Activated T-cell treated with anti-CD3 and anti-CD28 coated beads, Interleukin-2, amount 50 U/mL, for 72 hours (primary cell): ENCODE measurements around the gene DYNC1I2. TPM values are rescaled to one million over a fixed set of nuclear protein-coding genes. Genes with fewer than 3 reads are reported as not detected.
"Not testable (repeated sequence)": the region's sequence is repeated elsewhere in the genome, so short reads cannot be mapped to it uniquely, and the experiment has no call there.

Experiments
- ATAC-seq, 2 donors: fragments of 150-1000 bp; cut with Tn5 transposase; replicated peaks in 1 of 2; 2 replicates each; pipeline ENCODE4 v1.10.0; 2021; ENCODE audit warnings: moderate library complexity in 2 of 2, mild to moderate bottlenecking in 1 of 2
- DNase-seq, 2 donors: peaks; one replicate each; pipeline ENCODE4 v3.0.0; 2021 to 2022; ENCODE audit warnings: mixed read lengths in 1 of 2
- H3K27ac Mint-ChIP-seq: one replicate; pipeline ENCODE4 v1.8.0; 2022; ENCODE audit warnings: mild to moderate bottlenecking, moderate library complexity, mixed read lengths
- H3K27me3 Mint-ChIP-seq: one replicate; pipeline ENCODE4 v1.8.0; 2022; ENCODE audit warnings: low read depth, mixed read lengths
- H3K36me3 Mint-ChIP-seq, 2 donors: one replicate each; pipeline ENCODE4 v1.8.0; 2022; ENCODE audit warnings: mixed read lengths in 2 of 2, mild to moderate bottlenecking in 1 of 2; ENCODE audit not compliant: insufficient read depth in 2 of 2
- H3K4me1 Mint-ChIP-seq: one replicate; pipeline ENCODE4 v1.8.0; 2022; ENCODE audit warnings: low read depth, mixed read lengths
- H3K4me3 Mint-ChIP-seq, 2 donors: one replicate each; pipeline ENCODE4 v1.8.0; 2022; ENCODE audit warnings: mild to moderate bottlenecking in 2 of 2, mixed read lengths in 2 of 2, moderate library complexity in 2 of 2
- H3K9me3 Mint-ChIP-seq, 2 donors: one replicate each; pipeline ENCODE4 v1.8.0; 2022; ENCODE audit warnings: mixed read lengths in 2 of 2
- total RNA-seq, 2 donors: library from RNA; stranded (reverse); gene quantifications; one replicate each; pipeline ENCODE4 v1.2.3, GENCODE V29; 2022

The DYNC1I2 gene
- total RNA-seq, 2 donors from 2014 or later: 37.6 to 39.5 TPM

DNA sequence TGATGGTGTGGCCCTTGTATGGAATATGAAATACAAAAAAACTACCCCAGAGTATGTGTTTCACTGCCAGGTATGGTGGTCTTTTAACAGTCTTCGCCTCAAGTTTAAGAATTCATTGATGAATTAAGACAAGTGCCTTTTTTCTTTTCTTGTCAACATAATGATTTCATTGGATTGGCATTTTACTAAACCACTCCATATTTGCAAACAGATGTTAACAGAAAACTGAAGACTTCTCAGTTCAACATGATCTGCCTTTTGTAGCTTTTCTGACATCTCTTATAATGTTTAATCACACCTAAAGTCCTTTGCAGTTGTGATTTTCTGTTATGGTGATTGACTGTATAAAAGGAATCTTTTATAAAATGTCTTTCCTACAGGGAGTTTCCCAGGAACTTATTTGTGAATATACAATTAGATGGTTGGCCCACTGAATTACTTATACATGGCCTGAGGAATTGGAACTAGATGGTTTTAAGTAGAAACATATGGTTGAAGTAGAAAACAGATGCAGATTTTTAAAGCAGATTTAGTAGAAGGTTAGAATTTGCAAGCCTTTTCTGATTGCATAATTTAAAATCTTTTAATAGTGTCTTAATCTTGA lies 39.7 kb downstream of the DYNC1I2 start:
- no peaks in the 10 kb centered on the region for H3K27me3 Mint-ChIP-seq
- DNase-seq (no peak), ATAC-seq (no peak)
- H3K9me3 Mint-ChIP-seq: no peaks in the 10 kb centered on the region
- no peak overlapping the region for H3K4me3 Mint-ChIP-seq
- H3K4me1 Mint-ChIP-seq: no peaks in the 10 kb centered on the region
- H3K36me3 Mint-ChIP-seq: peaks cover 3 to 17% of the 10 kb centered on the region in 2 donors
- H3K27ac Mint-ChIP-seq: no peak overlapping the region

DNA sequence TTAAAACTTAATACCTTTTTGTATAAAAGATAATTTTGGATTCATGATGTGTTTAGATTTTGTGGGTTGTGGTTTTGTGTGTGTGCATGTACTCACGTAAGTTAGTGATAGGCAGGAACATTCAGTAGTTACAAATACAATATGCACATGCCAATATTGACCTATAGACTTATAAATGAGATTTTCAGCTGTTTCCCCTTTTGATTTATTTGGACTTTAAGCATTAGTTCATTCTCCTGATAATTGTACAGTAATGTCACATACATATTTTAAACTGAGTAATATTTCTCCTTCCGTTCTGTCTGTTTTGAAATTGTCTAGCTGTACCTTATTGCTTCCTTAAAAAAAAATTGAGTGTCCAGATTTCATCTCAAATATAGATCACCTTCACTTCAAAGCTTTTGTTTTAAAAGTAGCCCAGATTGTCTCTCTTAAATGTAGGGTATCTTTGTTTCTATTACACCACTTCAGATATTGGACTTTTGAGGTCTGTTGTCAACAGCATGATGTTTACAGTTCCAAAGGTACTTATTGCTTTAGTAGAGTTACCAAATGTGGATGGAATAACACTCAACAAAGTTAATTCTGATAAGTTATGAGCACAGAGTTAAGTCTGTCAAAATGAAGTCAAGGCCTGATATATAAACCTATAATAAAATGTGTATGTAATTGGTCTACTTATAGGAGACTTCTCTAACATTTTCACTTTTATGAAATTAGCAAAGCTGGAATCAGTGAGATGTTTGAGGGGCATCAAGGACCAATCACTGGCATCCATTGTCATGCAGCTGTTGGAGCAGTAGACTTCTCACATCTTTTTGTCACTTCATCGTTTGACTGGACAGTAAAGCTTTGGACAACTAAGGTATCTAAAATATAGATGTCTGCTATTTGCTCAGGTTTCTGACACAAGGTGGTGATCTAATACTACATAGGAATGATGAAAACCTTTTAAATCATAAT lies 42.0 kb downstream of the DYNC1I2 start:
- ATAC-seq (no peak), DNase-seq (no peak)
- Mint-ChIP-seq H3K9me3 (no peaks in the 10 kb centered on the region), H3K27ac (peak overlapping the region; percentile 79), H3K27me3 (no peaks in the 10 kb centered on the region), H3K36me3 (peaks cover 3 to 17% of the 10 kb centered on the region in 2 donors), H3K4me1 (no peaks in the 10 kb centered on the region), H3K4me3 (no peak overlapping the region)

- Mint-ChIP-seq H3K9me3 (no peaks in the 10 kb centered on the region), H3K27ac (no peak overlapping the region), H3K4me1 (no peaks in the 10 kb centered on the region), H3K27me3 (no peaks in the 10 kb centered on the region), H3K4me3 (no peak overlapping the region), H3K36me3 (peaks cover 3 to 18% of the 10 kb centered on the region in 2 donors)
- DNase-seq (no peak), ATAC-seq (no peak)
Observed at GRCh38 chr2:171729952-171730317, 42.7 kb downstream of the DYNC1I2 start.

DNA sequence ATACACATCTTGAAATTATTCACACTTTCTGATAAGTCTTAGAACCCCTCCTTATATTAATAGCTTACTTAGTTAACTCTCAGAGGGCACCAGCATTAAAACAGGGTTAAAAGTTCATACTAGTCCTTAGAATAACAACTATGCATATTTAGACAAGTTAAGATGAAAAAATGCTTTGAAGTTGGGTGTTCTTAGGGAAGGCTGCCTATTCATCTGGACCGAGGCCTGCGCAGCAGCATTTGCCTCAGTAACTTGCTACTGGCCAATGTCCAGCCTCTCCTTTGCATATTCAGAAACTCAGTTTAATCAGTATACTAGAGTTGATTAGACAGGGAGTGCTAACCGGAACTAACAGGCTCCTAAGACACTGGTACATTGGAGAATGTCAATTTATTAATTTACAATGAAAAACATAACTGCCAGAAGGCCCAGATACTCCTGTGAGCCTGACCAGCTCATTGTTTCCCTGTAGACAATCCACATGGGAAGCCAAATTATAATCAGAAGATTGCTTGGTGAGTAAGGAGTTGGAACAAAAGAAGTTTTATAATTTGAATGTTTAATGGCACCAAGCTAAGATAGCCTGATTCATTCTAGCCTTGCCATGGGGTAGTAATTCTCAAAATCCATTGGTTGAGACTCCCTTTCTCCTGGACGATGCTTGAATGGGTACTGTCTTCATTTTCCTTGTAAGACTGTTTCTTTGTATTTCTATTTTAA lies 48.9 kb downstream of the DYNC1I2 start:
- H3K27me3 Mint-ChIP-seq: no peaks in the 10 kb centered on the region
- peaks cover 2% of the 10 kb centered on the region for H3K4me1 Mint-ChIP-seq
- no peak overlapping the region for H3K4me3 Mint-ChIP-seq
- peaks cover 5 to 13% of the 10 kb centered on the region in 2 donors for H3K36me3 Mint-ChIP-seq
- H3K9me3 Mint-ChIP-seq: no peaks in the 10 kb centered on the region
- no peak for DNase-seq
- H3K27ac Mint-ChIP-seq: no peak overlapping the region
- no peak for ATAC-seq

DNA sequence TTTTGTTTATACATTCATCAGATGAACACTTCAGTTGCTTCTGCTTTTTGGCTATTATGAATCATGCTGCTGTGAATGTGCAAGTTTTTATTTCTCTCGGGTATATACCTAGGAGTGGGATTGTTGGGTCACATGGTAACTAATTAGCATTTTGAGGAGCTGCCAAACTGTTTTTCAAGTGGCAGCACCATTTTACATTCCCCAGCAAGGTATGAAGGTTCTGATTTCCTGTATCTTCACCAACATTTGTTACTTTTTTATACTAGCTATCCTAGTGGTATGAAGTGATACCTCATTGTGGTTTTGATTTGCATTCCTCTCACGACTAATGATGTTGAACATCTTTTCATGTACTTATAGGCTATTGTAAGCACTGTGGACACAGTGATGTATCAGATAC lies 53.9 kb downstream of the DYNC1I2 start:
- no peak overlapping the region for H3K4me3 Mint-ChIP-seq
- peaks cover 6 to 7% of the 10 kb centered on the region in 2 donors for H3K36me3 Mint-ChIP-seq
- no peaks in the 10 kb centered on the region for H3K27me3 Mint-ChIP-seq
- ATAC-seq (peak in 1 of 2 donors; percentile 17), DNase-seq (no peak)
- H3K9me3 Mint-ChIP-seq: no peaks in the 10 kb centered on the region
- H3K27ac Mint-ChIP-seq: no peak overlapping the region
- H3K4me1 Mint-ChIP-seq: peaks cover 5% of the 10 kb centered on the region

GRCh38 chr2:171742760-171743159 lies 55.5 kb downstream of the DYNC1I2 start:
- no peak for DNase-seq
- no peak overlapping the region for H3K4me3 Mint-ChIP-seq
- no peaks in the 10 kb centered on the region for H3K9me3 Mint-ChIP-seq
- ATAC-seq: no peak
- H3K27me3 Mint-ChIP-seq: no peaks in the 10 kb centered on the region
- H3K36me3 Mint-ChIP-seq: peaks cover 5 to 6% of the 10 kb centered on the region in 2 donors
- no peak overlapping the region for H3K27ac Mint-ChIP-seq
- H3K4me1 Mint-ChIP-seq: peaks cover 5% of the 10 kb centered on the region

DNA sequence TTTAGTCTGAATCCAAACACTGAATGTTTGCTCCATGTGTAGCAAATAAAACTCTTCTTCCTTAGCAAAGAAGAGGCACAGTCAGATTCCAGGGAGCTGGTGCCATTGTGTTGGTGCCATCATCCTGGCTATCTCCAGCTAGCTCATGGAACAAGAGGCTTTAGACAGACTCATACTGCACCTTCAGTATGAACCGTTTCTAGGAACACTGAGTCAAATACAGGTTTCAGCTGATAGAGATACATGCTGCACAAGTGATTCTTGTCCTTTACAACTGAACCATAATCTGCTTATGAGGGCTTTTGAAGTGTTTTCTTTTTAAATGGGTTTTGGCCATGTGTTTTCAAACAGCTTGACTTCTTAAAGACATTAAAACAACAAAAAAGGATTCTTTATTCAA lies 57.9 kb downstream of the DYNC1I2 start:
- Mint-ChIP-seq H3K27me3 (no peaks in the 10 kb centered on the region), H3K27ac (peak overlapping the region; percentile 19), H3K4me1 (peaks cover 5% of the 10 kb centered on the region), H3K4me3 (peak overlapping the region in 1 of 2 donors; percentile 14), H3K36me3 (peaks cover 2 to 5% of the 10 kb centered on the region in 2 donors), H3K9me3 (no peaks in the 10 kb centered on the region)
- DNase-seq (no peak), ATAC-seq (peak; percentile 57 to 89)

GRCh38 chr2:171745806-171746205 lies 58.5 kb downstream of the DYNC1I2 start:
- Mint-ChIP-seq H3K4me1 (peaks cover 5% of the 10 kb centered on the region), H3K9me3 (no peaks in the 10 kb centered on the region), H3K36me3 (peaks cover 2 to 5% of the 10 kb centered on the region in 2 donors), H3K4me3 (no peak overlapping the region), H3K27me3 (no peaks in the 10 kb centered on the region), H3K27ac (no peak overlapping the region)
- DNase-seq (no peak), ATAC-seq (no peak)

GRCh38 chr2:171747371-171747770 lies 60.1 kb downstream of the DYNC1I2 start:
- Mint-ChIP-seq H3K27ac (no peak overlapping the region), H3K27me3 (no peaks in the 10 kb centered on the region), H3K4me3 (no peak overlapping the region), H3K9me3 (no peaks in the 10 kb centered on the region), H3K4me1 (no peaks in the 10 kb centered on the region), H3K36me3 (peaks cover 2 to 5% of the 10 kb centered on the region in 2 donors)
- DNase-seq (no peak), ATAC-seq (no peak)

- no peaks in the 10 kb centered on the region for H3K4me1 Mint-ChIP-seq
- peaks cover 0 to 15% of the 10 kb centered on the region in 2 donors for H3K9me3 Mint-ChIP-seq
- H3K4me3 Mint-ChIP-seq: no peak overlapping the region
- ATAC-seq (peak in 1 of 2 donors; percentile 9), DNase-seq (no peak)
- H3K36me3 Mint-ChIP-seq: peaks cover 20 to 29% of the 10 kb centered on the region in 2 donors
- peak overlapping the region; percentile 38 for H3K27ac Mint-ChIP-seq
- H3K27me3 Mint-ChIP-seq: no peaks in the 10 kb centered on the region
Observed at GRCh38 chr2:171754254-171754939, 67.1 kb downstream of the DYNC1I2 start.

DNA sequence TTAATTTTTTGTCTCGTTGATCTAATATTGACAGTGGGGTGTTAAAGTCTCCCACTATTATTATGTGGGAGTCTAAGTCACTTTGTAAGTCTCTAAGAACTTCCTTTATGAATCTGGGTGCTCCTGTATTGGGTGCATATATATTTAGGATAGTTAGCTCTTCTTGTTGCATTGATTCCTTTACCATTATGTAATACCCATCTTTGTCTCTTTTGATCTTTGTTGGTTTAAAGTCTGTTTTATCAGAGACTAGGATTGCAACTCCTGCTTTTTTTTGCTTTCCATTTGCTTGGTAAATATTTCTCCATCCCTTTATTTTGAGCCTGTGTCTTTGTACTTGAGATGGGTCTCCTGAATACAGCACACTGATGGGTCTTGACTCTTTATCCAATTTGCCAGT lies 71.5 kb downstream of the DYNC1I2 start:
- not testable (repeated sequence) for H3K27ac Mint-ChIP-seq, DNase-seq, ATAC-seq, H3K4me1 Mint-ChIP-seq, H3K4me3 Mint-ChIP-seq, H3K27me3 Mint-ChIP-seq
- Mint-ChIP-seq H3K9me3 (peaks cover 0 to 15% of the 10 kb centered on the region in 2 donors), H3K36me3 (peaks cover 27 to 36% of the 10 kb centered on the region in 2 donors)

- not testable (repeated sequence) for DNase-seq, H3K27ac Mint-ChIP-seq, H3K4me1 Mint-ChIP-seq, H3K9me3 Mint-ChIP-seq, H3K27me3 Mint-ChIP-seq, H3K4me3 Mint-ChIP-seq, ATAC-seq
- peaks cover 22 to 27% of the 10 kb centered on the region in 2 donors for H3K36me3 Mint-ChIP-seq
Observed at GRCh38 chr2:171761176-171761575, 73.9 kb downstream of the DYNC1I2 start.
